OCI-LY1 (cell line): ENCODE data around the gene ATP11A.

ENCODE experiments used
- EZH2 ChIP-seq: fragments of 200-600 bp; sonication (generic), shearing (Covaris generic); IDR thresholded peaks from 2 replicates; pipeline ENCODE4 v1.8.0; 2017; ENCODE audit warnings: borderline replicate concordance, mixed run types, mild to moderate bottlenecking, antibody characterized with exemption, low read length, moderate library complexity, mixed read lengths
- TF ChIP-seq, protein P1 (sequence below): fragments of 200-600 bp; sonication (generic), shearing (Covaris generic); IDR thresholded peaks from 2 replicates; pipeline ENCODE4 v1.5.1; 2017; ENCODE audit warnings: mild to moderate bottlenecking, antibody characterized with exemption, low read length, moderate library complexity, mixed read lengths

GRCh38 chr13:112706171-112706570 lies 16.3 kb downstream of the ATP11A start:
- TF ChIP-seq, protein P1, sequence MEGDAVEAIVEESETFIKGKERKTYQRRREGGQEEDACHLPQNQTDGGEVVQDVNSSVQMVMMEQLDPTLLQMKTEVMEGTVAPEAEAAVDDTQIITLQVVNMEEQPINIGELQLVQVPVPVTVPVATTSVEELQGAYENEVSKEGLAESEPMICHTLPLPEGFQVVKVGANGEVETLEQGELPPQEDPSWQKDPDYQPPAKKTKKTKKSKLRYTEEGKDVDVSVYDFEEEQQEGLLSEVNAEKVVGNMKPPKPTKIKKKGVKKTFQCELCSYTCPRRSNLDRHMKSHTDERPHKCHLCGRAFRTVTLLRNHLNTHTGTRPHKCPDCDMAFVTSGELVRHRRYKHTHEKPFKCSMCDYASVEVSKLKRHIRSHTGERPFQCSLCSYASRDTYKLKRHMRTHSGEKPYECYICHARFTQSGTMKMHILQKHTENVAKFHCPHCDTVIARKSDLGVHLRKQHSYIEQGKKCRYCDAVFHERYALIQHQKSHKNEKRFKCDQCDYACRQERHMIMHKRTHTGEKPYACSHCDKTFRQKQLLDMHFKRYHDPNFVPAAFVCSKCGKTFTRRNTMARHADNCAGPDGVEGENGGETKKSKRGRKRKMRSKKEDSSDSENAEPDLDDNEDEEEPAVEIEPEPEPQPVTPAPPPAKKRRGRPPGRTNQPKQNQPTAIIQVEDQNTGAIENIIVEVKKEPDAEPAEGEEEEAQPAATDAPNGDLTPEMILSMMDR, result no peak
- no peak for TF ChIP-seq EZH2
